ENCODE results near the gene LRRC51. TPM values are rescaled to one million over a fixed set of nuclear protein-coding genes. Genes with fewer than 3 reads are reported as not detected.
"Not testable (repeated sequence)": the region's sequence is repeated elsewhere in the genome, so short reads cannot be mapped to it uniquely, and the experiment has no call there.

The LRRC51 gene
- total RNA-seq, 1 experiment from 2014 or later = 12.0 TPM

DNA sequence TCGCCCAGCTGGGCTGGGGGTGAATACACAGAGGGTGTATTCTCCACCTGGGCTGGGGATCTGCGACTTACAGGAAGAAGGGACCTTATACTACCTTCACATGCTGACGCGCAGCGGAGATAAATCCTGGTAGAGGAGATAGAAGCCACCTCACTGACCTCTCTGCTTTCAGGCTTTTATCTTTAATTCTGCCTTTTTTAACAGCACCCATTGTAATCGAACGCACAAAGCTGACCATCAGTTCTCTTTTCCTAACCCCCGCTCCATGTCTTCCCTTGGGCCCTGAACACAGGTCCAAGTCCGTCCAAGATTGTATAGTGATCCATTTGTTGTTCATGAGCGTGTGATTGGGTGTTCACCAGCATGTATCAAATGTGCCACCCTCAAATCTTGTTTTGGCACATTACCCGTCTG lies 23.1 kb downstream of the LRRC51 start:
- no peak for DNase-seq (ENCODE audit: low read depth)

GRCh38 chr11:72105888-72106287 lies 25.2 kb downstream of the LRRC51 start, which contains the start of gene TOMT:
TSS of gene TOMT (plus strand) at chr11:72105924. CDS start at chr11:72105952, 28 bp downstream.
- no peak for DNase-seq (ENCODE audit: low read depth)

DNA sequence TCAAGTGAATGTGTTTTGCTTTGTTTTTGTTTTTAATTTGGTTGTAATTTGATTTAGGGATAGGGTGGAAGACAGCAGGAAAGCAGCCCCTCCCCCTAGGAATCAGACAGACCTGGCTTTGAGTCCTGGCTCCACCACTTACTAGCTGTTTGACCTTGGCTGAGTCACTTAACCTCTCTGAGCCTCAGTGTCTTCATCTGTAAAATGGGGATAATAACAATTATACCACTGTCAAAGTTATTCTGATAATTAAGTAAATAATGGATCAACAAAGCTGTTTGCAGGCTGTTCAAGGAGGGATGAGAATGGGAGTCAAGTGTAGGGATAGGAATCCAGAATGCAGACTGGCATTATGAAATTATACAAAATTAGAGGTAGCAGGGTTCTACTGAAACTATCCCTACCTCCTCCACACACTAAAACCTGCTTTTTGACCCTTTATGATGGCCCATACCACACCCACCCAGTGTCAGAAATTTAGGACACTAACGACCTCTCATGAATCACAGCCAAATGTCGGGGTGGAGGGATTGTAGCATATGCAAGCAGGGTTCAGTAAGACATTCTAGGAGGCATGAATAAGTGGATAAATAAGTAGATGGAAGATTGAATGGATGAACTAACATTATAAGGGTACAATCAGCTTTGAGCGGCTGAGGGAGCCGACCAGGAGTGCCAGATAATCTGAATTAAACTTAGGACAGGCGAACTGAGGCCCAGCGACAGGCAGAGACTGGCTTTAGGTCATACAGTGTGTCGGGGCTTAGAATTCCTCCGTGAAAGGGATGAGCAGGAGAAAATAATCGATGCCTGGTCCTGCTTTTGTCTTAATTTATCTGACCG lies 30.9 kb downstream of the LRRC51 start:
- no peak for DNase-seq (ENCODE audit: low read depth)

GRCh38 chr11:72112143-72112977 lies 31.7 kb downstream of the LRRC51 start, which contains the start of gene ANAPC15:
TSS of gene ANAPC15 (minus strand) at chr11:72112695. CDS start at chr11:72111276, 1,419 bp downstream.
- peak; percentile 100 for DNase-seq (ENCODE audit: low read depth)

- DNase-seq (ENCODE audit: low read depth) = peak; percentile 78
Measured at GRCh38 chr11:72112978-72113808, 32.5 kb downstream of the LRRC51 start.

DNA sequence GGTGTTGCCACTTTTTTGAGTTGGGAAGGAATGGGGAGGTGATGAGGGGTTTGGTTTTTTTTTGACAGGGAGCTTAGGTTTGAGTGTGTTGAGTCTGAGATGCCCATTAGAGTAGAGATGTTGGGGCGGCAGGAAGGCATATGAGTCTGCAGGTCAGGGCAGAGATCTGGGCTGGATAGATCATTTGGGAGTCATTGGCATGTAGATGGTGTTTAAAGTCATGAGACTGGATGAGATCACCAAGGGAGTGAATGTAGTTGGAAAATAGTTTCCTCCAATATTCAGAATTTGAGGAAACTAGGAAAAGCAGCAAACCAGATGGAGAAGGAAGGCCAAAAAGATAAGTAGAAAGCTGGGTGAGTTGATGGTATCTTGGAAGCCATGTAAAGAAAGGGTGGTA lies 33.9 kb downstream of the LRRC51 start:
- no peak for DNase-seq (ENCODE audit: low read depth)

DNA sequence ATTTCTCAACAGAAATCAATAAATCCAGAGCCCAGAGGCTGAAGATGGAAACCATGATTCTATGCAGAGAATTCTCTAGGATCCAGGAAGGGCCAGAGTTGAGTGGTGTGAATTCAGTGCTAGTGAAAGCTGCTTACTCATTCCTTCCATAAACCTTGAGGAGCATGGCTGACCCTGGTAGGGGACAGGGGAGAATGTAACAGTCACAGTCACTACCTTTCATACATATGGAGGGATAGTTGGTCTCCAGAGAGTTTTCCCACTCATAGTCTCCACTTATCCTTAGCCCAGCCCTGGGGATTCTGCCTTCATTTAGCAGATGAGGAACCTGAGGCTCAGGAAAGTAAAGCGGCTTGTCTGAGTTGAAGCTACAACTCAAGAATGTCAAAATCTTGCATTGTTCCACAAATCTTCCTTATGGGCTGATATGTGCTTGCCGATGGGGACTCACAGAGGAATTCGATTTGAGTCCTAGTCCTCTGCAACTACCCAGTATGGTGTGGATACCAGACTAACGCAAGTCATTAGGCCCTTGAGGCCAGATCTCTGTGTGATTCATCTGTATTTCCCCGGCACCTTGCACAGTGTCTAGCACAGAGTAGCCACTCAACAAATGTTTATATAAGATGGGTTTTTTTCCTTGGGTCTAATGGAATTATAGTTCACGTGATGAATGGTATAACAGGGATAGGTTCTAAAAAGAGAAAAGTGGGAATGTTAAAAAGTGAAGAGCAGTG lies 35.5 kb downstream of the LRRC51 start:
- DNase-seq (ENCODE audit: low read depth) = no peak

DNA sequence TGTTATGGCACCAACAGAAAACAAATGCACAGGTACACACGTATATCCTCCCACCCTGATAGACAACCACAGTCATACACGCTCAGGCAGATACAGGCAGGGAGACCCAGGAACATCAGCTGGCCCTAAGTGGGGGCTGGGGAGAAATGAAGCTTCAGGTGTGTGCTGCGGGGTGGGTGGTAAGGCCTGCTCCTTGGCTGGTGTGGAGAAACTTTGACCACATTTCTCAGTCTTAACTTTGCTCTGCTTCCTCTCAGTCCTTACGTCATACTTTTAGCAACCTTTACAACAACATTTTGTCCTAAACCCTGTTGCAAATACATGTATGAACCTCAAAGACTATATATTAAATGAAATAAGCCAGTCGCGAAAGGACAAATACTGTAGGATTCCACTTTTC lies 38.5 kb downstream of the LRRC51 start:
- no peak for DNase-seq (ENCODE audit: low read depth)

DNA sequence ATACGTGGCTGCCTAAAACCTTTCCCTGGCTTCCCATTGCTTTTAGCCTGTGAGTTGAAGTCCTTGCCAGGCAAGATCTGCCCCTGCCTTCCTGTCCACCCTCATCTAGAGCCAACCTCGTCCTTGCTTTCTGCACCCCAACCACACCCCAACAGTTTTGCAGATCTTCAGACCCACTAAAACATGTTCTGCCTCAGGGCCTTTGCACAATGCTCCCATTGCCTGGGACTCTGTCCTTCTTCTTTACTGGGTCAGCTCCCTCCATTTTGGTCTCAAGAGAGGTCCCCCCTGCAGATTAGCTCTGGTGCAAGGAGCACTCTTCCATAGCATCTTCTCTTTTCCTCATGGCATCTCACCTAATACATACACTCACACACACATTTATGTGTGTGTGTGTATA lies 40.3 kb downstream of the LRRC51 start:
- DNase-seq (ENCODE audit: low read depth) = no peak

GRCh38 chr11:72122607-72123006 lies 42.0 kb downstream of the LRRC51 start:
- no peak for DNase-seq (ENCODE audit: low read depth)

GRCh38 chr11:72123117-72123653 lies 42.5 kb downstream of the LRRC51 start:
- no peak for DNase-seq (ENCODE audit: low read depth)

- DNase-seq (ENCODE audit: low read depth) = no peak
Measured at GRCh38 chr11:72124046-72124445, 43.4 kb downstream of the LRRC51 start.

DNA sequence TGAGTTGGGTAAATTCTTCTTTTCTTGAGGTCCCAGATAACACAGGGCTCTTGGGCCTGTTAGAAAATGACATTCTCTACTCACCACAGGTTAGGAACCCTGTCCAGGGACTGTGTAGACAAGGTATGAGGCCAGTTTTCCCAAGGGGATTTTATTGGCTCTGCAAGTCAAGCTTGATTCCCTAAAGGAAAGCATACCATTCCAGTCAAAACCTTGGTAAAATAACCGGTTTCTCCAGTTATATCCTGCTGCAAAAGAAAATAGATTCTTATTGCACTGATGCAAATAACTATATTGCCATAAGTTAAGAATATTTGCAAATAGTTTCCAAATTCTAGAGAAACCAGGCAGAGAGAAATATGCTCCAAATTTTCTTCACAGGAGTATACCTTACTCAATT lies 45.3 kb downstream of the LRRC51 start:
- no peak for DNase-seq (ENCODE audit: low read depth)

- no peak for DNase-seq (ENCODE audit: low read depth)
Measured at GRCh38 chr11:72127923-72128322, 47.3 kb downstream of the LRRC51 start.

DNA sequence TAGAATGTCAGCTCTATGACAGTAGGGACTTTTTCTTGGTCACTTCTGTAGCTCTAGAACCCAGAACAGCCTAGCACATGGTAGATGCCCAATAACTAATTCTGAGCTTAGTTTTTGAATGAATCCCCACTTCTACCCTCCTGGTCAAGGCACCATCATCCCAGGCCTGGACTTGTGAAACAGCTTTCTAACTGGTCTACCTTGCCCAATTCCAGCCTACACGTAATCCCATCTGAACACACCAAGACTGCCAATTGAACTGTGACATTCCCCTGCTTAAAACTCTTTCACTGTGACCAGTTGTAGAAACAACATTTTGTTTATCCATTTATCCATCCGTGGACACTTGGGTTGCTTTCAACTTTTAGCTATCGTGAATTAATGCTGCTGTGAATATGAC lies 48.7 kb downstream of the LRRC51 start:
- DNase-seq (ENCODE audit: low read depth) = no peak

- no peak for DNase-seq (ENCODE audit: low read depth)
Measured at GRCh38 chr11:72132646-72133045, 52.0 kb downstream of the LRRC51 start.

- DNase-seq (ENCODE audit: low read depth) = not testable (repeated sequence)
Measured at GRCh38 chr11:72135473-72135872, 54.8 kb downstream of the LRRC51 start, which contains the start of gene FOLR3. TSS of gene FOLR3 (plus strand) at chr11:72135725. CDS start at chr11:72135953, 228 bp downstream.

- no peak for DNase-seq (ENCODE audit: low read depth)
Measured at GRCh38 chr11:72135891-72136683, 55.4 kb downstream of the LRRC51 start.

DNA sequence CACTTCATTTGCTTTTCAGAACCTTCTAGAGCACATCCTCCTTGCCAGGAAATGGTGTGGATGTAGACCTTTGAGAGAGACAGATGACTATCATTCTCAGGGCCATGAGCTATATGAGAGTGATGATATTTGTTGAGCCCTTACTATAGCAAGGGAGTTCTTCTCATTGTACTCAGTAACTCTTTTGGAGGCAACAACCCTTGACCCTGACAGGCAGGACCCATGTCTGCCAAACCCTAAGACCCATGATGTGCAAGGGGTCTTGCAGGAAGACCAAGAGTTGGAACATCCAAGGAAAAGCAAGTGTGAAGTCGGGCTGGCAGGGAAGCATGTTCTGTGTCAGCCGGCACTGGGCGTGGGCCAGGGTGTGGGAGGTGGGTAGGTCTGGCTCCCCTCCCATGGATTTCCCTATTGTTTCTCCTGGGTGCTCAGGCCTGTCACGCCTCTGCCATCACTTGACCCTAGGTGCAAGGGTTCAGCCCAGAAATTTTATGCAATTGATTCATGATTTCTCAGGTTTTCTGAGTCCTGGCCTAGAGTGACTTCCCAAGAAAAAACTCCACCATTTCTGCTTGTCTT lies 56.1 kb downstream of the LRRC51 start:
- no peak for DNase-seq (ENCODE audit: low read depth)
